GM12878 (cell line): ENCODE measurements around the gene PKP2. TPM values are rescaled to one million over a fixed set of nuclear protein-coding genes. Genes with fewer than 3 reads are reported as not detected.
A peak's percentile ranks its signal among the peaks of the same experiment; 100 is the strongest.

Source experiments
- ATAC-seq: fragments of 200-7000 bp; cut with Tn5 transposase; 3 replicates; pipeline ENCODE4 v1.9.1; 2020; ENCODE audit warnings: mild to moderate bottlenecking, moderate library complexity
- BruUV-seq: library from RNA; stranded (reverse); fragments of 400-500 nt; replicated peaks from 2 replicates; lab custom pipeline; 2021; lab: Mats Ljungman, UMichigan
- CTCF ChIA-PET: fragments of 300-600 bp; sonication (Branson Sonifier 250); formaldehyde crosslinking; extraction: SDS; loops from one replicate; lab custom pipeline; 2021; ENCODE audit warnings: inconsistent platforms; lab: Yijun Ruan, JAX
- POLR2A ChIA-PET: fragments of 350-600 bp; formaldehyde crosslinking; extraction: SDS; loops from one replicate; lab custom pipeline; 2021; ENCODE audit warnings: inconsistent platforms; lab: Charles Lee
- RAD21 ChIA-PET: fragments of 300-600 bp; sonication (Branson Sonifier 250); formaldehyde crosslinking; loops from one replicate; lab custom pipeline; 2023; ENCODE audit warnings: antibody characterized with exemption; ENCODE audit not compliant: unreplicated experiment; lab: Charles Lee
- SMC1A ChIA-PET: fragments of 300-600 bp; sonication (Branson Sonifier 250); formaldehyde crosslinking; loops from one replicate; lab custom pipeline; 2023; ENCODE audit not compliant: unreplicated experiment, uncharacterized antibody; lab: Charles Lee
- DNase-seq: peaks from one replicate; pipeline ENCODE4 v3.0.0-alpha.2; 2011; ENCODE audit warnings: low read depth, low spot score
- FAIRE-seq: peaks from 3 replicates; lab custom pipeline; 2011; peaks lifted over from hg19 to GRCh38; lab: Jason Lieb, UNC
- H2AFZ ChIP-seq: 2 replicates; pipeline ENCODE4 v1.6.0; 2011; ENCODE audit warnings: low read depth, low read length, control low read depth; ENCODE audit not compliant: control insufficient read depth
- H3K27ac ChIP-seq: 2 replicates; pipeline ENCODE4 v1.5.1; 2011; ENCODE audit warnings: control low read depth; ENCODE audit not compliant: control insufficient read depth, insufficient read depth
- H3K27me3 ChIP-seq, 2 experiments: replicated peaks in 1 of 2; 2 replicates each; pipeline versions ENCODE4 v1.6.0 to v1.6.1; 2011; ENCODE audit warnings: low read length in 1 of 2; ENCODE audit not compliant: control insufficient read depth in 2 of 2, insufficient read depth in 2 of 2
- H3K36me3 ChIP-seq, 2 experiments: 2 replicates each; pipeline ENCODE4 v1.5.1; 2011; ENCODE audit warnings: low read length in 1 of 2; ENCODE audit not compliant: control insufficient read depth in 2 of 2, insufficient read depth in 2 of 2
- H3K4me1 ChIP-seq: 2 replicates; pipeline ENCODE4 v1.6.1; 2011; ENCODE audit warnings: mild to moderate bottlenecking, low read length, moderate library complexity, mixed read lengths; ENCODE audit not compliant: control insufficient read depth, insufficient read depth
- H3K4me2 ChIP-seq: 2 replicates; pipeline ENCODE4 v1.6.0; 2011; ENCODE audit warnings: control low read depth; ENCODE audit not compliant: control insufficient read depth, insufficient read depth
- H3K4me3 ChIP-seq: fragments of 200-600 bp; sonication (generic); 2 replicates; pipeline ENCODE4 v1.5.1; 2016
- H3K79me2 ChIP-seq: 2 replicates; pipeline ENCODE4 v1.6.0; 2011; ENCODE audit warnings: low read length; ENCODE audit not compliant: control insufficient read depth, insufficient read depth
- H3K9ac ChIP-seq: 2 replicates; pipeline ENCODE4 v1.8.0; 2011; ENCODE audit warnings: low read length, control low read depth, mixed read lengths; ENCODE audit not compliant: control insufficient read depth, insufficient read depth
- H3K9me3 ChIP-seq: replicated peaks from 3 replicates; pipeline ENCODE4 v1.5.1; 2011; ENCODE audit warnings: mild to moderate bottlenecking, low read length; ENCODE audit not compliant: control insufficient read depth, insufficient read depth
- H4K20me1 ChIP-seq: 2 replicates; pipeline ENCODE4 v1.6.0; 2011; ENCODE audit not compliant: control insufficient read depth, insufficient read depth
- ATF2 ChIP-seq: IDR thresholded peaks from 2 replicates; pipeline ENCODE4 v1.6.1; 2012; ENCODE audit warnings: low read length, inconsistent platforms
- BCL11A ChIP-seq: IDR thresholded peaks from 2 replicates; pipeline ENCODE4 v1.6.1; 2011; ENCODE audit warnings: low read depth, low read length
- IKZF2 ChIP-seq, 2 experiments: fragments of 450-650 bp; IDR thresholded peaks; 2 replicates each; pipeline ENCODE4 v1.6.1; 2017; ENCODE audit warnings: mild to moderate bottlenecking in 2 of 2, moderate library complexity in 2 of 2
- WGBS: methylation state at CpG from one replicate; pipeline ENCODE4 v1.1.6; 2016; ENCODE audit warnings: low lambda C conversion rate; ENCODE audit not compliant: insufficient replicate concordance, insufficient coverage; ENCODE audit errors: missing lambda C conversion rate; 5-methylcytosine and 5-hydroxymethylcytosine counted together
- in situ Hi-C: fragments of 300-500 bp; cut with MboI; formaldehyde crosslinking; loops from 9 replicates; pipeline ENCODE4 v1.14.3; 2018; ENCODE audit warnings: mixed read lengths
- intact Hi-C: fragments of 100-400 bp; cut with micrococcal nuclease; formaldehyde crosslinking; loops from one replicate; pipeline ENCODE4 v1.14.2; 2022; ENCODE audit not compliant: unreplicated experiment
- polyA plus RNA-seq, 11 experiments: library from polyadenylated mRNA; depleted of rRNA in 4 of 11; unstranded in 6 of 11; stranded (reverse) in 5 of 11; fragments of >200 nt; fragmentation: Nextera tagmentation in 4 of 11; fragmentation: Illumina TruSeq in 1 of 11; extraction: Ambion mirVana in 4 of 11; extraction: Trizol in 1 of 11; gene quantifications; 1 replicate in 1 of 11; 2 replicates in 10 of 11; pipeline versions ENCODE4 v1.2.1 to v1.2.3, GENCODE V29; 2011 to 2016; ENCODE audit warnings: inconsistent platforms in 2 of 11, missing spikeins in 2 of 11, low read depth in 1 of 11
- total RNA-seq, 4 experiments: library from RNA; depleted of rRNA in 3 of 4; stranded (reverse); fragments of >200 nt in 3 of 4; fragmentation: Illumina TruSeq in 1 of 4; extraction: Trizol in 1 of 4; gene quantifications; 2 replicates each; pipeline versions ENCODE4 v1.2.1 to v1.2.3, GENCODE V29; 2013 to 2021

PKP2 gene
- total and polyA plus RNA-seq, 10 of the 15 experiments (the other 5 are each of a cell fraction or from before 2014, with no cell fraction given), result 0.02 to 4.1 (median 0.07) TPM; not detected in 4

GRCh38 chr12:32756476-32757066 lies 140.0 kb downstream of the PKP2 start:
- Histone ChIP-seq H4K20me1 (no peaks in the 10 kb centered on the region), H3K27me3 (no peaks in the 10 kb centered on the region), H3K79me2 (peaks cover 22% of the 10 kb centered on the region), H3K9me3 (no peaks in the 10 kb centered on the region), H2AFZ (peak overlapping the region; percentile 84), H3K27ac (no peak overlapping the region; the same call in 1 of the 2 replicates), H3K4me3 (no peak overlapping the region), H3K4me2 (peak overlapping the region; percentile 59), H3K4me1 (no peaks in the 10 kb centered on the region), H3K36me3 (peaks cover 0 to 4% of the 10 kb centered on the region in 2 experiments; a peak in 1 of 4 replicates), H3K9ac (no peak overlapping the region)
- ChIA-PET CTCF (interaction anchor here (0.6 to 5.0 kb wide), 35 partner anchors 11 to 1271 kb away, joined by 3 to 110 read pairs (median 8); partner anchors contain the start of genes ALG10 and DNM1L), SMC1A (interaction anchor here (0.7 to 4.9 kb wide), 26 partner anchors 12 to 1279 kb away, joined by 3 to 67 read pairs (median 6); partner anchors contain the start of genes ALG10 and DNM1L), RAD21 (interaction anchor here (0.6 to 4.8 kb wide), 25 partner anchors 15 to 1279 kb away, joined by 3 to 82 read pairs (median 6); partner anchors contain the start of genes ALG10, DNM1L and ETFBKMT), POLR2A (interaction anchor here (0.5 to 1.6 kb wide), 4 partner anchors 14 to 1266 kb away, joined by 4 to 21 read pairs (median 6); partner anchors contain the start of gene ALG10)
- no TSS peak for BruUV-seq
- in situ Hi-C loops (loop anchor here (5.0 to 25.0 kb wide), 4 partner anchors 156 to 1606 kb away; partner anchors contain the start of gene ALG10), intact Hi-C loops (loop anchor here (1.0 to 10.0 kb wide), 3 partner anchors 163 to 1266 kb away; partner anchors contain the start of gene ALG10)
- 22% methylated on average over 8 of the region's 8 CpGs for WGBS
- FAIRE-seq, result no peak
- no peak for ATAC-seq
- TF ChIP-seq BCL11A (no peak), ATF2 (0 out of 2 replicates have a peak, but pooled peaks have one; percentile 2), IKZF2 (IDR thresholded peaks at IDR 0.05) (no peak)
- no peak for DNase-seq
